IgD-negative memory B cell (primary cell): ENCODE results near the gene ATP5MK. TPM values are rescaled to one million over a fixed set of nuclear protein-coding genes. Genes with fewer than 3 reads are reported as not detected.
"Not testable (repeated sequence)": the region's sequence is repeated elsewhere in the genome, so short reads cannot be mapped to it uniquely, and the experiment has no call there.

Experiments used
- H3K27ac Mint-ChIP-seq, 3 donors: one replicate each; pipeline ENCODE4 v1.8.0; 2020 to 2022; ENCODE audit warnings: mild to moderate bottlenecking in 3 of 3, mixed read lengths in 3 of 3, moderate library complexity in 1 of 3
- H3K27me3 Mint-ChIP-seq: one replicate; pipeline ENCODE4 v1.8.0; 2021; ENCODE audit warnings: mixed read lengths
- H3K36me3 Mint-ChIP-seq: one replicate; pipeline ENCODE4 v1.8.0; 2020; ENCODE audit warnings: mild to moderate bottlenecking, mixed read lengths
- H3K4me1 Mint-ChIP-seq, 3 donors: one replicate each; pipeline ENCODE4 v1.8.0; 2020 to 2022; ENCODE audit warnings: mixed read lengths in 3 of 3, mild to moderate bottlenecking in 1 of 3
- H3K4me3 Mint-ChIP-seq, 4 donors: one replicate each; pipeline ENCODE4 v1.8.0; 2020 to 2022; ENCODE audit warnings: mild to moderate bottlenecking in 4 of 4, mixed read lengths in 4 of 4, moderate library complexity in 3 of 4
- H3K9me3 Mint-ChIP-seq, 3 donors: one replicate each; pipeline ENCODE4 v1.8.0; 2020 to 2021; ENCODE audit warnings: mixed read lengths in 3 of 3, mild to moderate bottlenecking in 1 of 3
- polyA plus RNA-seq: library from polyadenylated mRNA; unstranded; fragments of 300-500 nt; fragmentation: Illumina TruSeq; gene quantifications from one replicate; pipeline ENCODE4 v1.2.3, GENCODE V29; 2021

The ATP5MK gene
- polyA plus RNA-seq, 1 donor from 2014 or later, result 353 TPM

DNA sequence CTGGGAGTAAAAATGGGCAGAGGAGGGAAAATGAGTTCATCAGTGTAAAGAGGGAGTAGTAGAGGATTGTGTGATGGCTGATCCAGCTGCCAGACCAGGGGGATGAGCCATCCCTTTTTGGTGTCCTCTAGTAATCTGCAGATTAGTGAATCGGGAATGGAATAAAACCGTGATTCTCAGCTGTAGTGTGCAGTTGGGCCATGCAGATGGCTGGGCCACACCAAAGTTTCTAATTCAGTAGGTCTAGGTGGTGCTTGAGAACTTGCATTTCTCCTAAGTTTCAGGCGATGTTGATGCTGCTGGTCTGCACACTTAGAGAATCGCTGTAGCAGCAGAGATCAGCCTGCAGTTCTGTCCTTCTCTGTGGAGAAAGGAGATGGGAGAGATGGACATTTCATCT is 22.8 kb upstream of the ATP5MK start:
- no peaks in the 10 kb centered on the region for H3K9me3 Mint-ChIP-seq
- H3K27me3 Mint-ChIP-seq, result no peaks in the 10 kb centered on the region
- peaks cover 0 to 4% (median 0%) of the 10 kb centered on the region in 3 donors for H3K4me1 Mint-ChIP-seq
- no peak overlapping the region for H3K4me3 Mint-ChIP-seq
- no peak overlapping the region for H3K27ac Mint-ChIP-seq
- H3K36me3 Mint-ChIP-seq, result peaks cover under 1% of the 10 kb centered on the region

- peaks cover 4% of the 10 kb centered on the region for H3K36me3 Mint-ChIP-seq
- peaks cover 0 to 4% (median 0%) of the 10 kb centered on the region in 3 donors for H3K4me1 Mint-ChIP-seq
- H3K27ac Mint-ChIP-seq, result no peak overlapping the region
- H3K9me3 Mint-ChIP-seq, result no peaks in the 10 kb centered on the region
- H3K4me3 Mint-ChIP-seq, result no peak overlapping the region
- H3K27me3 Mint-ChIP-seq, result no peaks in the 10 kb centered on the region
Observed at GRCh38 chr10:103417601-103418000, 21.3 kb upstream of the ATP5MK start.

DNA sequence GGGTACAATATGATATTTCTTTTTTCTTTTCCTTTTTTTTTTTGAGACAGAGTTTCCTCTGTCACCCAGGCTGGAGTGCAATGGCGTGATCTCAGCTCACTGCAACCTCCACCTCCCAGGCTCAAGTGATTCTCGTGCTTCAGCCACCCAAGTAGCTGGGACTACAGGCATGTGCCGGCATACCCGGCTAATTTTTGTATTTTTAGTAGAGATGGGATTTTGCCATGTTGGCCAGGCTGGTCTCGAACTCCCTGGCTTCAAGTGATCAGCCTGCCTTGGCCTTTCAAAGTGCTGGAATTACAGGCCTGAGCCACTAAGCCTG is 20.8 kb upstream of the ATP5MK start:
- H3K36me3 Mint-ChIP-seq, H3K27me3 Mint-ChIP-seq, H3K4me1 Mint-ChIP-seq, H3K9me3 Mint-ChIP-seq, H3K4me3 Mint-ChIP-seq: not testable (repeated sequence)
- H3K27ac Mint-ChIP-seq, result peak overlapping the region in 1 of 3 donors; percentile 57

GRCh38 chr10:103416436-103417147 is 20.3 kb upstream of the ATP5MK start:
- no peaks in the 10 kb centered on the region for H3K27me3 Mint-ChIP-seq
- H3K9me3 Mint-ChIP-seq, result no peaks in the 10 kb centered on the region
- peaks cover 0 to 4% (median 0%) of the 10 kb centered on the region in 3 donors for H3K4me1 Mint-ChIP-seq
- no peak overlapping the region for H3K4me3 Mint-ChIP-seq
- H3K36me3 Mint-ChIP-seq, result peaks cover 4% of the 10 kb centered on the region
- H3K27ac Mint-ChIP-seq, result peak overlapping the region in 1 of 3 donors; percentile 57

GRCh38 chr10:103415581-103415980 is 19.3 kb upstream of the ATP5MK start:
- Mint-ChIP-seq H3K27me3 (no peaks in the 10 kb centered on the region), H3K9me3 (no peaks in the 10 kb centered on the region), H3K27ac (no peak overlapping the region), H3K4me3 (no peak overlapping the region), H3K4me1 (peaks cover 0 to 4% (median 0%) of the 10 kb centered on the region in 3 donors), H3K36me3 (peaks cover 4% of the 10 kb centered on the region)

DNA sequence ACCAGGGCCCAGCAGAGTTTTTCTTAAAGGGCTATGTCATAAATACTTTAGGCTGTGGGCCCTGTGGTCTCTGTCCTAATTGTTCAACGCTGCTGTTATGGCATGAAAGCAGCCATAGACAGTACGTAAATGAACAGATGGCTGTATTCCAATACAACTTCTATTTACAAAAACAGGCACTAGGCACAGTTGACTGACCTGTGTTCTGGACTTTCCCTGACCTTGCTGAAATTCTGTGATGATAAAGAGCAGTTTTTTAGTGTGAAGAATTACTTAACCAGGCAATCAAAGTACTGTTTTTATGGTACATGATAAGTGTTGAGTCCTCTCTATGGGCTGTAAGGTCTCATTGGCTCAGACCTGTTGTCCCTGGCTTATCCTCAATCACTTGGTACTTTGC is 17.3 kb upstream of the ATP5MK start:
- no peaks in the 10 kb centered on the region for H3K9me3 Mint-ChIP-seq
- H3K27ac Mint-ChIP-seq, result no peak overlapping the region
- peaks cover 0 to 4% (median 1%) of the 10 kb centered on the region in 3 donors for H3K4me1 Mint-ChIP-seq
- H3K27me3 Mint-ChIP-seq, result no peaks in the 10 kb centered on the region
- peaks cover 4% of the 10 kb centered on the region for H3K36me3 Mint-ChIP-seq
- no peak overlapping the region for H3K4me3 Mint-ChIP-seq

DNA sequence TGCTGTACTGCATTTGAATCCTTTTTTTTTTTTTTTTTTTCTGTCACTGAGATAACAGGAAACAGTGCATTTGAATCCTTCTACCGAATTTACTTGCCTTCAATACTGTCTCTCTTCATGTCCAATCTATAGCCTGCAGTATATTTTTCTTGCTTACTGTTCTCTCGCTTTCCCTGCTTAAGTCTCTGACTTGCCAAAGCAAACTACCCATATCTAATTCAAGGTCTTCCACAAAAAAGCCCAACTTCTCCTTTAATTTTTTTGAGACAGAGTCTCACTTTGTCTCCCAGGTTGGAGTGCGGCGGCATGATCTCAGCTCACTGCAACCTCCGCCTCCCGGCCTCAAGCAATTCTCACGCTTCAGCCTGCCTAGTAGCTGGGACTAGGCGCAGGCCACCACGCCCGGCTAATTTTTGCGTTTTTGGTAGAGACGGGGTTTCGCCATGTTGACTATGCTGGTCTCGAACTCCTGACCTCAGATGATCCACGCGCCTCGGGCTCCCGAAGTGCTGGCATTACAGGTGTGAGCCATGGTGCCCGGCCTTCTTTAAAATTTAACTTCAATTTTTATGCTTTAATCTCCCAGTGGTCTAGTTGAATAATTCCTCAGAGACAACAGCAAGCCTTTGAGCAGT is 1.0 kb upstream of the ATP5MK start:
- Mint-ChIP-seq H3K9me3 (no peaks in the 10 kb centered on the region), H3K27me3 (no peaks in the 10 kb centered on the region), H3K27ac (peak overlapping the region; percentile 59 to 97 (median 97)), H3K36me3 (peaks cover 4% of the 10 kb centered on the region), H3K4me3 (peak overlapping the region; percentile 96 to 99 (median 97)), H3K4me1 (peaks cover 35 to 39% (median 38%) of the 10 kb centered on the region in 3 donors)

GRCh38 chr10:103396789-103397087 is 463 bp upstream of the ATP5MK start:
- no peaks in the 10 kb centered on the region for H3K27me3 Mint-ChIP-seq
- H3K4me3 Mint-ChIP-seq, result peak overlapping the region; percentile 96 to 99 (median 97)
- peaks cover 35 to 39% (median 38%) of the 10 kb centered on the region in 3 donors for H3K4me1 Mint-ChIP-seq
- peaks cover 4% of the 10 kb centered on the region for H3K36me3 Mint-ChIP-seq
- no peaks in the 10 kb centered on the region for H3K9me3 Mint-ChIP-seq
- H3K27ac Mint-ChIP-seq, result peak overlapping the region; percentile 59 to 97 (median 97)

- Mint-ChIP-seq H3K27me3 (no peaks in the 10 kb centered on the region), H3K36me3 (peaks cover 4% of the 10 kb centered on the region), H3K9me3 (no peaks in the 10 kb centered on the region), H3K4me1 (peaks cover 35 to 39% (median 38%) of the 10 kb centered on the region in 3 donors), H3K27ac (peak overlapping the region; percentile 59 to 97 (median 97)), H3K4me3 (peak overlapping the region; percentile 96 to 99 (median 97))
Observed at GRCh38 chr10:103395754-103396066, 565 bp downstream of the ATP5MK start.

- Mint-ChIP-seq H3K36me3 (peaks cover 2% of the 10 kb centered on the region), H3K4me3 (peak overlapping the region; percentile 60 to 93 (median 80)), H3K9me3 (no peaks in the 10 kb centered on the region), H3K27ac (peak overlapping the region in 1 of 3 donors; percentile 40), H3K27me3 (no peaks in the 10 kb centered on the region), H3K4me1 (peaks cover 33 to 39% (median 38%) of the 10 kb centered on the region in 3 donors)
Observed at GRCh38 chr10:103394180-103394579, 2.1 kb downstream of the ATP5MK start.

DNA sequence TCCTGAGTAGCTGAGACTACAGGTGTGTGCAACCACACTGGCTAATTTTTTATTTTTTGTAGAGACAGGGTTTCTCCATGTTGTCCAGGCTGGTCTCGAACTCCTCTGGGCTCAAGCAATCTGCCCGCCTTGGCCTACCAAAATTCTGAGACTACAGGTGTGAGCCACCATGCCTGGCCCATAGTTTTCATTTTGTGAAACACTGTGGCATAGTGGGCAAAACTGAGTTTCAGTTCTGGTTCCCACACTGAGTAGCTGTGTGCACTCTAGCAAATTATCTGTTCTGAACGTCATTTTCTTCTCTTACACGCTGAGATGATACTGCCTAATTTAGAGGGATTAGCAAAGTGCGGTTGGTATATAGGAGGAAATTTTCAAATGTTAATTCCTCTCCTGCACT is 13.5 kb downstream of the ATP5MK start:
- no peak overlapping the region for H3K27ac Mint-ChIP-seq
- peaks cover 0 to 3% (median 0%) of the 10 kb centered on the region in 3 donors for H3K4me1 Mint-ChIP-seq
- H3K36me3 Mint-ChIP-seq, result peaks cover 5% of the 10 kb centered on the region
- no peaks in the 10 kb centered on the region for H3K9me3 Mint-ChIP-seq
- H3K27me3 Mint-ChIP-seq, result no peaks in the 10 kb centered on the region
- no peak overlapping the region for H3K4me3 Mint-ChIP-seq

DNA sequence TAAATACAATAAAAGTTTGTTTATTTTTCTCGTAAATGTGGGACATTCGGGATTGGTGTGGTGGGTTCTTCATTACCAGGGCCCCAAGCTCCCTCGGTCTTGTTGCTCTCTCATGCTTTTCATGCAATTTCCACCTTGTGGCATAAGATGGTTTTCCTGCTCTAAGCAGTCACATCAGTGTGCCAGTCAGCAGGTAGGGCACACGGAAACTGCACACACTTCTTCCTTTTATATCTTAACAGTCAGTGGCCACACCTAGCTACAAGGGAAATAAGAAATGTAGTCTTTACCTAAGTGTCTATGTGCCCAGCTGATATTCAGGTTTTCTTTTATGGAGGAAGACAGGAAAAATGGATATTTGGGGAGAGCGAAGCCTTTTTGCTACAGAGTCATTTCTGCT is 22.0 kb downstream of the ATP5MK start:
- Mint-ChIP-seq H3K4me3 (no peak overlapping the region), H3K9me3 (no peaks in the 10 kb centered on the region), H3K27ac (no peak overlapping the region), H3K4me1 (peaks cover 0 to 15% (median 5%) of the 10 kb centered on the region in 3 donors), H3K27me3 (no peaks in the 10 kb centered on the region), H3K36me3 (peaks cover 10% of the 10 kb centered on the region)

- no peaks in the 10 kb centered on the region for H3K27me3 Mint-ChIP-seq
- peaks cover 2 to 16% (median 7%) of the 10 kb centered on the region in 3 donors for H3K4me1 Mint-ChIP-seq
- H3K27ac Mint-ChIP-seq, result no peak overlapping the region
- no peak overlapping the region for H3K4me3 Mint-ChIP-seq
- H3K9me3 Mint-ChIP-seq, result no peaks in the 10 kb centered on the region
- peaks cover 10% of the 10 kb centered on the region for H3K36me3 Mint-ChIP-seq
Observed at GRCh38 chr10:103373544-103373943, 22.7 kb downstream of the ATP5MK start.

- peak within 1 kb of the TSS; percentile 85 to 96 (median 94) for H3K4me3 Mint-ChIP-seq
- H3K27ac Mint-ChIP-seq, result peak within 1 kb of the TSS; percentile 80 to 93 (median 91)
- peaks cover 4 to 12% (median 11%) of the 10 kb centered on the region in 3 donors for H3K4me1 Mint-ChIP-seq
- H3K36me3 Mint-ChIP-seq, result peaks cover 2% of the 10 kb centered on the region
- H3K9me3 Mint-ChIP-seq, result no peaks in the 10 kb centered on the region
- H3K27me3 Mint-ChIP-seq, result no peaks in the 10 kb centered on the region
Observed at GRCh38 chr10:103367782-103368518, 28.3 kb downstream of the ATP5MK start, which contains the start of gene TAF5. TAF5 (plus strand) TSS chr10:103367976; CDS start chr10:103367990, 14 bp downstream.

DNA sequence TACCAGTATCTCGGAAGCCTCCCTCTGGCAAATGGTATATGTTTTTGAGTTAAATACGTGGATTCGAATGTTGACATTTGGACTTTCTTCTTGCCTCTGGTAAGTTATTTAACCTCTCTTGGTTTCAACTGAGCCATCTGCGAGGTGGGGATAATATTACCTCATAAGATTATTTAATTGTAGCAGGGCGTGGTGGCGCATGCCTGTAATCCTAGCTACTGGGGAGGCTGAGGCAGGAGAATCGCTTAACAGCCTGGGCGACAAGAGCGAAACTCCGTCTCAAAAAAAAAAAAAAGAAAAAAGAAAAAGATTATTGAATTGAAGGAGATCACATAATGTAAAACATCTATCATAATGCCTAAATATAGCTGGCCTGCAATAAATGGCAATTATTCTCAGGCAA is 28.9 kb downstream of the ATP5MK start:
- H3K9me3 Mint-ChIP-seq, result no peaks in the 10 kb centered on the region
- peak overlapping the region; percentile 61 to 93 (median 81) for H3K27ac Mint-ChIP-seq
- H3K27me3 Mint-ChIP-seq, result no peaks in the 10 kb centered on the region
- H3K36me3 Mint-ChIP-seq, result peaks cover 2% of the 10 kb centered on the region
- peaks cover 4 to 12% (median 11%) of the 10 kb centered on the region in 3 donors for H3K4me1 Mint-ChIP-seq
- peak overlapping the region; percentile 85 to 95 (median 94) for H3K4me3 Mint-ChIP-seq
